ENCODE measurements around the gene OSR1.

Gene OSR1

DNA sequence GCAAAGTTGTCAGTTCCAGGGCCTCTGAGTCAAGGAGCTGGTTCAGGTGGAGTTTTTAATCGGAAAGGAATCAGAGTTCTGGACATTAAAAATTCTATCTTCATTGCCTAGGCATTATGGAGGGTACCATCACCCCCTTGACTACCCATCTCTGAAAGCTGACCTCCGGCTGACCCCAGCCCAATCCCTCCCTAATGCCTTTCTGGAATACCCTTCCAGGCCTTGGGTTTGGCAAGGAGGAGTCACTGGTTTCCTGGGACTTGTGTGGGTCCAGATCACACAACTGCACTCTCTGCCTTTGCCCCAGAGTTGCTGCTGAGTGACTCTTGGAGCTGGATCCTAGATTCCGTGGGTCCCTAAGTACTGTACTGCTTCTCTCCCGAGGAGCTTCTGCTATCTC lies 1.0 kb upstream of the OSR1 start:
- DNase-seq = no peak
- Histone ChIP-seq H3K36me3 (ENCODE audit: control insufficient read depth, insufficient read depth, low read length) (no peaks in the 10 kb centered on the region), H3K9me3 (ENCODE audit: control insufficient read depth, low read length) (no peaks in the 10 kb centered on the region), H3K27me3 (replicated peaks; ENCODE audit: control insufficient read depth, insufficient read depth, low read length, poor library complexity, severe bottlenecking) (peaks cover 63% of the 10 kb centered on the region), H3K4me1 (ENCODE audit: control insufficient read depth, insufficient read depth, low read length, poor library complexity, severe bottlenecking) (peaks cover 54% of the 10 kb centered on the region), H3K4me3 (ENCODE audit: insufficient read depth, low read depth, low read length, poor library complexity, severe bottlenecking) (no peak overlapping the region), H3K27ac (ENCODE audit: insufficient read depth, low read length, poor library complexity, severe bottlenecking) (no peak overlapping the region)

DNA sequence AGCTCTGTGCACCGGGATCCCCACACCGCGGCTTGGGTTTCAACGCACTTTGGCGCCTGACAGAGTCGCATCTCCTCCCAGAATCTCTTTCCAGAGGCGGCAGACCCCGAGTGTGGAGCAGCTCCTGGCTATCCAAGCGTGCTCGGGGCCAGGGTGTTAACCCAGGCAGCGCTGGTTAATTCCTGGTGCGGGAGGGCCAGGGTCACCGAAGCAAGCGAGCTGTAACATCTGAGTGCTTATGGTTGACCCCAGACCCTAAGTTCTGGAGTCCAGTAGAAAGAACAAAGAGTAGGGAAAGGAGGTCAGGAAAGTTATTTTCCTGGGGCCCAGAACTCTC lies 566 bp upstream of the OSR1 start:
- no peak for DNase-seq
- H3K9me3 ChIP-seq (ENCODE audit: control insufficient read depth, low read length) = no peaks in the 10 kb centered on the region
- H3K27me3 ChIP-seq (replicated peaks; ENCODE audit: control insufficient read depth, insufficient read depth, low read length, poor library complexity, severe bottlenecking) = peaks cover 68% of the 10 kb centered on the region
- no peak overlapping the region for H3K27ac ChIP-seq (ENCODE audit: insufficient read depth, low read length, poor library complexity, severe bottlenecking)
- H3K4me3 ChIP-seq (ENCODE audit: insufficient read depth, low read depth, low read length, poor library complexity, severe bottlenecking) = no peak overlapping the region
- peaks cover 54% of the 10 kb centered on the region for H3K4me1 ChIP-seq (ENCODE audit: control insufficient read depth, insufficient read depth, low read length, poor library complexity, severe bottlenecking)
- H3K36me3 ChIP-seq (ENCODE audit: control insufficient read depth, insufficient read depth, low read length) = no peaks in the 10 kb centered on the region

DNA sequence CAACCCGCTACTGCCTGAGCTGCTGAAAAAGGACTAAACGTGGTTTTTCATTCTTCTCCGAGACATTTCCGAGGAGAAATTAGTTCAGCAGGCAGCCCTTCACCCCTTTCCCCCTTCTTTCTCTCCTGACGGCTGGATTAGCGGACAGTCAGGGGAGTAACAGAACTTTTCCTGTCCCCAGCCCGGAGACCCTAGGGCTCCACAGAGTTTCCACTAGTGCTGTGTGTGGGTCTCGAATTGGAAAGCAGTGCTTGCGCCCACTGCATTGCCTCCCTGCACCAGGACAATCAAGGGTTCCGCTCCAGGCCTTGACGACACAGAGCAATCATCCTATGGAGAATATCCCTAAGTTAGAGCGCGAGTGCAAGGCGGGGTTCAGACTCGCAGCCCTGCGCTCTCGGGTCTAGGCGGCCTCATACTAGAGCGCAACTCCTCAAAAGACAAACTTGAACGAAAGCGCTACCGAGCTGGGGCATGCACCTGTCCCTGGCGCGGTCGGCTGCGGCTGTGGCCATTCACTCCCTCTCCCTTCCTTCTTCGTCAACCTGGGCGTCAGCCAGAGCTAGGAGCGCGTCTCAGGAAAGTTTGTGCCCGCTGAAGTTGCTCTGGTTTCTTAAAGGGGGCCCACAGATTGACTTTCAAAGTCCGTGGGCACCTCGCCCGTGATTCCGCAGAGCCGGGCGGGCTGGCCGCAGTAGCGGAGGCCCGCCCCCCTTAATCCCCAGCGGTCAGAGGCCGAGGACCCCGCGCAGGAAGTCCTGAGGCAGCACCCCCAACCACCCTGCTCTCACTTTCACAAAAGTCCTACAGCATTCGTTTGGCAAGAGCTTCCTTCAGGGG lies 801 bp downstream of the OSR1 start:
- peaks cover 48% of the 10 kb centered on the region for H3K4me1 ChIP-seq (ENCODE audit: control insufficient read depth, insufficient read depth, low read length, poor library complexity, severe bottlenecking)
- no peaks in the 10 kb centered on the region for H3K9me3 ChIP-seq (ENCODE audit: control insufficient read depth, low read length)
- H3K27ac ChIP-seq (ENCODE audit: insufficient read depth, low read length, poor library complexity, severe bottlenecking) = no peak overlapping the region
- no peak for DNase-seq
- peaks cover 82% of the 10 kb centered on the region for H3K27me3 ChIP-seq (replicated peaks; ENCODE audit: control insufficient read depth, insufficient read depth, low read length, poor library complexity, severe bottlenecking)
- no peaks in the 10 kb centered on the region for H3K36me3 ChIP-seq (ENCODE audit: control insufficient read depth, insufficient read depth, low read length)
- H3K4me3 ChIP-seq (ENCODE audit: insufficient read depth, low read depth, low read length, poor library complexity, severe bottlenecking) = peak overlapping the region; percentile 33

DNA sequence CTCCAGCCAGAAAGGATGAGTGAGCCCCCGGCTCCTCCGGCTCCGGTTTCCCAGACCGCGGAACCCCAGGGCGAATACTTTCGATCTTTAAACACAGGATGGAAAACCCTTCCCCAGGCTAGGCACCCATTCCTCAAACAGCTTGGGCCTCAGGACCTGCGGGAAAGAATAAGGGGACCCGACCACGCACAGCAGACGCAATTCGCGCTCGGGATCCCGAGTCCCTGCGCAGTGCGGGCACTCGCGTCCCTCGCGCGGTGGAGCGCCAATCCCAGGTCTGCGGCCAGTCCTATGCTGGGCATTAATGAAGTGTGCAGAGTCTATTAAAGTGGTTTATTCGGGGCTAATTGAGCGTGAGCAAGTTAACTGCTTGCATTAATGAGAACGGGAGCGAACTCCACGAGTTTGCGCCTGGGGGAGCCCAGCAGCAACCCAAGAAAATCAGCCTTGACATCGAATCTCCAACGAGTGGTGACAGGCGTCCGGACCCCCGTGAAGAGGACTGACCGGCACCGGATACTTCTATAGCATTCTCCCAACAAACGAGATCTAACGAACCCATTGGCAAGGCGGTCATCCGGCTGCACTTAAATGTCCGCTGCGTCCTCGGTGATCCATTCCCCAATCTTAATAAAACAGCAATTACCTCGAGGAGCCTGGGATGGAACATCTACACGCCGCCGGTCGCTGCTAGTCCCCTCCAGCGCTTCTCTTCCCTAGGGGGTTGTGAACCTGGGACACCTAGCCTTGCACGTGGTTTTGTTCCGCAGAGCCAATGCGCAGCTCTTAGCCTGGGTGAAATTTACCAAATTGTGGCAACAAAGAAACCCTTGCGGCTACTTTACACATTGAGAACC lies 1.6 kb downstream of the OSR1 start:
- Histone ChIP-seq H3K27me3 (replicated peaks; ENCODE audit: control insufficient read depth, insufficient read depth, low read length, poor library complexity, severe bottlenecking) (peaks cover 90% of the 10 kb centered on the region), H3K4me3 (ENCODE audit: insufficient read depth, low read depth, low read length, poor library complexity, severe bottlenecking) (no peak overlapping the region), H3K36me3 (ENCODE audit: control insufficient read depth, insufficient read depth, low read length) (no peaks in the 10 kb centered on the region), H3K9me3 (ENCODE audit: control insufficient read depth, low read length) (no peaks in the 10 kb centered on the region), H3K4me1 (ENCODE audit: control insufficient read depth, insufficient read depth, low read length, poor library complexity, severe bottlenecking) (peaks cover 45% of the 10 kb centered on the region), H3K27ac (ENCODE audit: insufficient read depth, low read length, poor library complexity, severe bottlenecking) (no peak overlapping the region)
- DNase-seq = no peak

DNA sequence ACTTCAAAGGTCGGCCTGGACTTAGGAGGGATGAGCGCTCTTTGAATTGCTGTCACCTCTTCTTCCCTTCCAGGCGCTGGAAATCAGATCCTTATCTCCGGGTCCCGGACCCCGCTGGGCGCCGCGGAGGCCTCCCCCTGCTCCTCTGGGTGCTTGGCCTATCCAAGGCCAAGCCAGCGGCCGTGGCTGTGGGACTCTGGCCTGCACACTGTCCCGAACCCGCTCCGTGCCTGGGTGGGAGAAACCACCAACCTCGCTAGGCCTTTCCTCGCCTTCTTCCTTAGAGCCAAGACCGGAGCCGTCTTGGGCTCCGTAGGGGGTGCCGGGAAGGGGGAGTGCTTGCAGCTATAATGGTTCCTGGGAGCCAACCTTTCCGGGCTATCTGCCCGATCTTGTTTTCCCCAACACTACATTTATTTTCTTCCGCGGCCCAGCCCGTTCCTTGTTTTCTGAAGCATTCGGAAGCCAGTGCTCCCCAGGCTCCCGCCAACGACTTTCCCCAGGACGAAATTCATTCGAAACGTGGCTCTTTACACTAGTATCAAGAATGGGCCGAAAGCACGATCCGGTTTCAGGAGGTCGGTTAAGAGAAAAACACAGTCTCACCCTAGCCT lies 2.4 kb downstream of the OSR1 start:
- Histone ChIP-seq H3K9me3 (ENCODE audit: control insufficient read depth, low read length) (no peaks in the 10 kb centered on the region), H3K27ac (ENCODE audit: insufficient read depth, low read length, poor library complexity, severe bottlenecking) (no peak overlapping the region), H3K36me3 (ENCODE audit: control insufficient read depth, insufficient read depth, low read length) (no peaks in the 10 kb centered on the region), H3K27me3 (replicated peaks; ENCODE audit: control insufficient read depth, insufficient read depth, low read length, poor library complexity, severe bottlenecking) (peaks cover 94% of the 10 kb centered on the region), H3K4me3 (ENCODE audit: insufficient read depth, low read depth, low read length, poor library complexity, severe bottlenecking) (no peak overlapping the region), H3K4me1 (ENCODE audit: control insufficient read depth, insufficient read depth, low read length, poor library complexity, severe bottlenecking) (peaks cover 45% of the 10 kb centered on the region)
- no peak for DNase-seq

DNA sequence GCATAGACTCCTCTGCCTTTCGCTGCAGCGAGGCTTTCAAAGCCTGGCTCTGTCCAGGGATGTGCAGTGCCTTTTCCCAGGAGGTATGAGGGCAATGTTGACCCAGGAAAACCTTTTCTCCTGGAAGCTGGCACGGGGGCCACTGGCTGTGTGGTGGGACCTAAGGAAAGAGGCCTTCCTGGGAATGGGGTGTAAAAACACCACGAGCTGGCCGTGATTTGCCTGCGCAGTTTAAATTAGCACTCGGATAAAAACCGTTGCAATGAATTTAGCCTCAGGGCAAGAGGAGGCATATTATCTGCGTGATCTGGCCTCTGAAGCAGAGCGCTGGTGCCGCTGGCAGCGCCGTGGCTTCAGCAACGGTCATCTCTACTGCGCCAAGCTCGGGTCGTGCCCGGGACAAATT lies 3.0 kb downstream of the OSR1 start:
- Histone ChIP-seq H3K36me3 (ENCODE audit: control insufficient read depth, insufficient read depth, low read length) (no peaks in the 10 kb centered on the region), H3K4me3 (ENCODE audit: insufficient read depth, low read depth, low read length, poor library complexity, severe bottlenecking) (no peak overlapping the region), H3K27ac (ENCODE audit: insufficient read depth, low read length, poor library complexity, severe bottlenecking) (no peak overlapping the region), H3K9me3 (ENCODE audit: control insufficient read depth, low read length) (no peaks in the 10 kb centered on the region), H3K4me1 (ENCODE audit: control insufficient read depth, insufficient read depth, low read length, poor library complexity, severe bottlenecking) (peaks cover 48% of the 10 kb centered on the region), H3K27me3 (replicated peaks; ENCODE audit: control insufficient read depth, insufficient read depth, low read length, poor library complexity, severe bottlenecking) (peaks cover 94% of the 10 kb centered on the region)
- no peak for DNase-seq

DNA sequence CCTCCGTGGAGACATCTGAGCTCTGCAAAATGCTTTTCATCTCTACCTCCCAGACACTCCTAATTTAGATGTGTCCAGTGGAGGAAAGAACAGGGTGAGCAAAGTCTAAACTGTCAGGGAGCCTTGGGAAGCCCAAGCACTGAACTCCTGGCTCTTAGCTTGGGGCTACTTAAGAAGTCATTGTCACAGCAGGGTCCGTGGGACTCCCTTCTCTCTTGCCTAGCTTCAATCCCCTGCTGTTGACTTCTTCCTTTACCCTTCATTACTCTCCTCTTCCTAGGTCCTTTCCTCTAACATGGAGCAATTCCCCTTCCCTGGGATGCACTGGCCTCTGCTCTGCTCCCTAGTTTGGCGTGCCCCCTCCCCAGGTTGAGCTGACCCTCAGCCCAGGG lies 3.4 kb downstream of the OSR1 start:
- Histone ChIP-seq H3K9me3 (ENCODE audit: control insufficient read depth, low read length) (no peaks in the 10 kb centered on the region), H3K4me1 (ENCODE audit: control insufficient read depth, insufficient read depth, low read length, poor library complexity, severe bottlenecking) (peaks cover 52% of the 10 kb centered on the region), H3K27ac (ENCODE audit: insufficient read depth, low read length, poor library complexity, severe bottlenecking) (no peak overlapping the region), H3K4me3 (ENCODE audit: insufficient read depth, low read depth, low read length, poor library complexity, severe bottlenecking) (no peak overlapping the region), H3K27me3 (replicated peaks; ENCODE audit: control insufficient read depth, insufficient read depth, low read length, poor library complexity, severe bottlenecking) (peaks cover 95% of the 10 kb centered on the region), H3K36me3 (ENCODE audit: control insufficient read depth, insufficient read depth, low read length) (no peaks in the 10 kb centered on the region)
- no peak for DNase-seq

DNA sequence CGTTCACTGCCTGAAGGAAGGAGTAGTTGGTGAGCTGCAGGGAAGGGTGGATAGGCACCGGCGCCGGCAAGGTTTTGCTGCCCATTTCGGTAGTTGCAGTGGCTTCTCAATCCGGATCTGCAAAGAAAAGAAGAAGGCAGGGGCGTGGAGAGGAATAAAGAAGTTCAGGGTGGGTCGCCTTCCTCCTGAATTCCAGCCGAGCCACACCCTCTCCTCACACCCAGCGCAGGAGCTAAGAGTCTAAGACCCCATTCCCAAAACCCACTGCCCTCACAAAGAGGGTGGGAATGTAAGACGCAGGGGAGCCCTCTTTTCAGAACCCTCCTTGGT lies 4.7 kb downstream of the OSR1 start:
- no peak overlapping the region for H3K27ac ChIP-seq (ENCODE audit: insufficient read depth, low read length, poor library complexity, severe bottlenecking)
- peaks cover 49% of the 10 kb centered on the region for H3K4me1 ChIP-seq (ENCODE audit: control insufficient read depth, insufficient read depth, low read length, poor library complexity, severe bottlenecking)
- H3K27me3 ChIP-seq (replicated peaks; ENCODE audit: control insufficient read depth, insufficient read depth, low read length, poor library complexity, severe bottlenecking) = peaks cover 92% of the 10 kb centered on the region
- H3K36me3 ChIP-seq (ENCODE audit: control insufficient read depth, insufficient read depth, low read length) = no peaks in the 10 kb centered on the region
- H3K9me3 ChIP-seq (ENCODE audit: control insufficient read depth, low read length) = no peaks in the 10 kb centered on the region
- no peak for DNase-seq
- no peak overlapping the region for H3K4me3 ChIP-seq (ENCODE audit: insufficient read depth, low read depth, low read length, poor library complexity, severe bottlenecking)

DNA sequence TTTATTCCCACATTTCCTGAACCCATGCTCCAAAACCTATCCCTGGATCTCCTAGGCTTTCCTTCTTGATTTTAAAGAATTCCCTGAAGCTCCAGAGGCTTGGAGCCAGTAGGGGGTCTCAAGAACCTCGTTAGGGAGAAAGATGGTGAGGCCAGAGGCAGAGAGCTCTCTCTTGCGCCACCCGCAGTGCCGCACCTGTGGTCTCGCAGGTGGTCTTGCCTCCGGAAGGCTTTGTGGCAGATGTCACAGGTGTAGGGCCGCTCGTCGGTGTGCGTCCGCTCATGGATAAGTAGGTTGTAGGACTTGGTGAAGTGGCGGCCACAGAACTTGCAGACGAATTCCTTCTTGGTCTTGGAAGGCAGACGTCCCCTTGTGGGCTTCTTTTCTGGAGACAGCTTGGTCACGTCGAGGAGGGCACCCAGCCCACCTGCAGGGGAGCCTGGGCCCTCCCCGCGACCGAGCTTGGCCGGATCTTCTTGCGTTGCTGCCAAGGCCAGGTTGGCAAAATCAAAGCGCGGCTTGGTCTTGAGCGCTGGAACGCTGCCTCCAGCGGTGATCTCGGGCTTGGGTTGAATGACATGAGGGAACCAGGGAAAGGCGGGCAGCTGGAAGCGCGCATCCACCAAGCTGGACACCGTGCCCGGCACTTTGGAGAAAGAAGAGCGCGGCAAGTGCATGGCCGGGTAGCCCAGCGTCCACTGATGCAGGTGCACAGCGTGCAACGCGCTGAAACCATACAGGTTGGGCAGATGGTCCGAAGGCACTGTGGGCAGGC lies 5.3 kb downstream of the OSR1 start:
- no peaks in the 10 kb centered on the region for H3K9me3 ChIP-seq (ENCODE audit: control insufficient read depth, low read length)

More for the DNA sequence above, 5.3 kb downstream of the OSR1 start:
- H3K4me3 ChIP-seq (ENCODE audit: insufficient read depth, low read depth, low read length, poor library complexity, severe bottlenecking) = no peak overlapping the region
- no peak for DNase-seq
- H3K4me1 ChIP-seq (ENCODE audit: control insufficient read depth, insufficient read depth, low read length, poor library complexity, severe bottlenecking) = peaks cover 46% of the 10 kb centered on the region
- H3K27me3 ChIP-seq (replicated peaks; ENCODE audit: control insufficient read depth, insufficient read depth, low read length, poor library complexity, severe bottlenecking) = peaks cover 93% of the 10 kb centered on the region
- no peaks in the 10 kb centered on the region for H3K36me3 ChIP-seq (ENCODE audit: control insufficient read depth, insufficient read depth, low read length)
- no peak overlapping the region for H3K27ac ChIP-seq (ENCODE audit: insufficient read depth, low read length, poor library complexity, severe bottlenecking)
